ENCODE results near the gene NOTUM. TPM values are rescaled to one million over a fixed set of nuclear protein-coding genes. Genes with fewer than 3 reads are reported as not detected.

The NOTUM gene
- total and polyA plus RNA-seq, 8 donors: 0.79 to 71.4 (median 65.1) TPM

GRCh38 chr17:81908793-81909192 is 52.2 kb downstream of the NOTUM start:
- H3K4me1 ChIP-seq: peaks cover 10 to 33% of the 10 kb centered on the region in 2 donors
- peaks cover 0 to 77% of the 10 kb centered on the region in 2 donors for H3K36me3 ChIP-seq
- TF ChIP-seq CTCF (IDR thresholded peaks at IDR 0.05): no peak
- H3K4me3 ChIP-seq: no peak overlapping the region
- H3K9me3 ChIP-seq: no peaks in the 10 kb centered on the region
- H3K27me3 ChIP-seq: no peaks in the 10 kb centered on the region
- H3K27ac ChIP-seq: no peak overlapping the region
- DNase-seq (no peak), ATAC-seq (no peak)
- intact Hi-C loops (cut with DNase I): no loop called here

GRCh38 chr17:81907219-81908145 is 53.5 kb downstream of the NOTUM start:
- DNase-seq (no peak), ATAC-seq (no peak)
- H3K4me1 ChIP-seq: peaks cover 12 to 37% of the 10 kb centered on the region in 2 donors

DNA sequence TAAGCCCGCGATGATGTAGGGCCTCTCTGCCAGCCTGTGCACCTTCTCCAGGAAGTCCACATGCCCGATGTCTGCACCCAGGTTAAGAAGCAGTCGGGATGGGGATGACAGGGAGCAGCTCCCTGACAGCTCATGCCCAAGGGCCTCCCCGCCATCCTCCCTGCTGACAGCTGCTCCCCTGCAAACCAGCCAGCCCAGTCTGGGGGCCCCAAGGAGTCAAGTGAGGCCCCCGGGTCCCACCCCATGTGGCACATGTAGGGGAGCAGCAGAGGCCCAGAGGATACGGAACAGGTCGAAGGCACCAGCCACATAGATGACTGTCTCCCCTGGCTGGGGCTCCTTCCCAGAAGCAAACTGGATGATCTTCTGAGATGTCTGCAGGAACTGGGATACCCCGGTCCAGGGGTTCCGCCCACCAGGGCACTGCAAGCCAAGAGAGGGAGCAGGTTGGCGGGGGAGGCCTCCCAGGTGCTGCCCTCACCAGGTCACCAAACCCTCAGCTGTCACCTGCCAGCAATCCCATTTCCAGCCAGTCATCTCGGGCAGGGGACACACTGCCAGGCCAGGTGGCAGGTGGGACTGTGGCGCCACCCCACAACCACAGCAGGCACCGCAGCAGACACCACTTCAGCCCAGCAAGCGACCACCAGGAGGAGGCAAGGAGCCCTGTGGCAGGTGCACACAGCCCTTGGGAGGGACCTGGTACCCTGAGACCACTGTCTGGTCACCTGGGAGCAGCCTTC is 54.3 kb downstream of the NOTUM start:
- H3K4me1 ChIP-seq: peaks cover 11 to 37% of the 10 kb centered on the region in 2 donors
- TF ChIP-seq CTCF (IDR thresholded peaks at IDR 0.05): no peak
- no peak overlapping the region for H3K4me3 ChIP-seq
- H3K27ac ChIP-seq: no peak overlapping the region
- ATAC-seq: no peak
- H3K9me3 ChIP-seq: no peaks in the 10 kb centered on the region
- peaks cover 0 to 17% of the 10 kb centered on the region in 2 donors for H3K27me3 ChIP-seq
- peaks cover 0 to 62% of the 10 kb centered on the region in 2 donors for H3K36me3 ChIP-seq
- no peak for DNase-seq
- intact Hi-C loops (cut with DNase I): no loop called here

More at GRCh38 chr17:81907219-81908145, 53.5 kb downstream of the NOTUM start:
- Histone ChIP-seq H3K9me3 (no peaks in the 10 kb centered on the region), H3K27me3 (peaks cover 0 to 9% of the 10 kb centered on the region in 2 donors), H3K4me3 (no peak overlapping the region), H3K36me3 (peaks cover 0 to 70% of the 10 kb centered on the region in 2 donors), H3K27ac (no peak overlapping the region)
- intact Hi-C loops (cut with DNase I): no loop called here
- TF ChIP-seq CTCF (IDR thresholded peaks at IDR 0.05): no peak

- no peaks in the 10 kb centered on the region for H3K9me3 ChIP-seq
- peaks cover 0 to 23% of the 10 kb centered on the region in 2 donors for H3K27me3 ChIP-seq
- peaks cover 12 to 37% of the 10 kb centered on the region in 2 donors for H3K4me1 ChIP-seq
- peaks cover 0 to 62% of the 10 kb centered on the region in 2 donors for H3K36me3 ChIP-seq
- no peak for DNase-seq
- intact Hi-C loops (cut with DNase I): no loop called here
- no peak overlapping the region for H3K27ac ChIP-seq
- no peak overlapping the region for H3K4me3 ChIP-seq
- no peak for TF ChIP-seq CTCF (IDR thresholded peaks at IDR 0.05)
- ATAC-seq: no peak
These were observed 55.0 kb downstream of the NOTUM start for GRCh38 chr17:81905993-81906392.

GRCh38 chr17:81905424-81905875 is 55.5 kb downstream of the NOTUM start:
- Histone ChIP-seq H3K36me3 (peaks cover 0 to 67% of the 10 kb centered on the region in 2 donors), H3K27ac (no peak overlapping the region), H3K4me3 (no peak overlapping the region), H3K4me1 (peaks cover 12 to 32% of the 10 kb centered on the region in 2 donors), H3K27me3 (peaks cover 0 to 23% of the 10 kb centered on the region in 2 donors), H3K9me3 (no peaks in the 10 kb centered on the region)
- no peak for TF ChIP-seq CTCF (IDR thresholded peaks at IDR 0.05)
- ATAC-seq: no peak
- peak in 1 of 4 donors; percentile 70 for DNase-seq
- intact Hi-C loops (cut with DNase I): no loop called here
